ENCODE results near the gene TACC2.
"Not testable (repeated sequence)": the region's sequence is repeated elsewhere in the genome, so short reads cannot be mapped to it uniquely, and the experiment has no call there.

Gene TACC2

DNA sequence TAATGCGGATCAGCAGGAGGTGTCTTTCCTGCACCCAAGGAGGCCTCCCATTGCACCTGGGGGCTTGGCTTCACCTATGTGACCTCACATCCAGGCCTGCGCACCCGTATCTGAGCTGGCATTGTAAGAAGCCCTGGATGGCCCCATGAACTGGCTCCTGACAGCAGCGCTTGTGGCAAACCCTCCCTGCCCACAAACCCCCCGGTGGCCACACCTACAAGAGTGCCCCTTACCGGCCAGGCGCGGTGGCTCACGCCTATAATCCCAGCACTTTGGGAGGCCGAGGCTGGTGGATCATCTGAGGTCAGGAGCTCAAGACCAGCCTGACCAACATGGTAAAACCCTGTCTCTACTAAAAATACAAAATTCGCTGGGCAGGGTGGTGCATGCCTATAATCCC, 107.2 kb downstream of the TACC2 start:
- not testable (repeated sequence) for DNase-seq

DNA sequence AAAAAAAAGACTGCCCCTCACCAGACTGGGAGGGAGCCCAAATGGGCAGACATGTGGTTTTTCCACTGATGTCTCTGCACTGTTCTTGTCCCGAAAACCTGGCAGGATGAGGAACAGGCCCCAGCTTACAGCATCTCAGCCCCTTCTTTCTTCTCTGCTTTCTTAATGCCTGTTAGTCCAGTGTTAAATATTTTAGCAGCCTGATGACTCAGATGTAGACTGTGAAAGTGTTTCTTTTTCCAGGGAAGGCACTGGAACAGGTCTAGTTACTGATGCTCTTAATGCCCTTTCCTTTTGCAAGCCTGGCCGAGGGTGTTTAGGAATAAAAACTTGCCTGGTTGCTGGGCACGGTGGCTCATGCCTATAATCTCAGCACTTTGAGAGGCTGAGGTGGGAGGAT, 107.7 kb downstream of the TACC2 start:
- no peak for DNase-seq

DNA sequence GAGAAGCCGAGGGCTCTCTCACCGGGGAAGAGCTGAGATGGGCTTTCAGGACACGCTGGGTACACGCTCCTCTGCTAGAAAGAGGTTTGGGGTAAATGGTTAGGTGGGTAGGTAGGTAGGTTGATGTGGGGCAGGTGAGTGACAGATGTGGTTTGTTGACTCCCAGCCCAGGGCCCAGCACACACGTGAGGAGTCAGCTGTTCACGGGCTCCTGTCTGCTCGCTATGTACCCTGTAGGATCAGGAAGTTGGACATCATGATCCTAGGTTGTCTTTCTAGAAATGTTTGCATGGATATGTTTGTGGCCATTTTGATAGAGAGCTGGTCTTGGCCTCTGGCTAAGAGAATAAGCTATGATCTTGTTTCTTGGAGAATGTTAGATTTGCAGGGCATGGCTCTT, 109.0 kb downstream of the TACC2 start:
- DNase-seq, result no peak

DNA sequence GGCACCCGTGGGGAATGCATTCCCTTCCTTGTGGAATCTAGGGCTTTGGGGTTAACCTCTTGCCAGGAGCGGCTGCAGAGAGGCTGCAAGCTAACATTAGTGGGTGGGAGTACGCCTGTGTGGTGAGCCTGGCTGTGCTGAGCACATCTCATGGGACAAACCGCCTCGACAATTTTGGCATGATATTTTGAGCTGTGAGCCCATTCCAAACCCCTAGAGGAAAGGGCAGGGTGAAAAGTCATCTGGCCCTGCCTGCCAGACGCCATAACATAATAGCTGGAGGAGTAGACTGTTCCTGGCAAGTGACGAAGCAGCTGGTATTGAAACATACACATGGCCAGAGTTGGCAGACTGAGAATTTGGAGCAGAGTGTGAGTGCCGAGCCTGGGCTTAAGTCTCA, 110.0 kb downstream of the TACC2 start:
- no peak for DNase-seq

DNA sequence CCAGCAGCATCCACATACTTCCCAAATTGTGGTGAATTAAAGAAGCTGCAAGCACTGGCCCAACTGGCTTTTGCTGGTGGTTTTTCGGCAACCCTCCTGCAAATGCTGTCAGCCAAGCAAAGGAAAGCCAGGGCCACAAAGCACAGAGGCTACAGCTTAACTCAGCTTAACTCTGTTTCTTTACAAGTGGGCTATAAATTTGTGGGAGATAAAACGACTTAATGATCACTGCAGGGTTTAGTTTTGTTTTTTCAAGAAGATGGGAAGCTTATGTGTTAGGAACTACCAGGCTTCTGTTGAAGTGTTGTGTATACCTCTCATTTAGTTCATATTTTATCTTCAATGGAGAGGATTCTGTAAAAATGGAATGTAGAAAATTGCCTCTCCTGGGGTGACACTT, 110.6 kb downstream of the TACC2 start:
- no peak for DNase-seq

DNA sequence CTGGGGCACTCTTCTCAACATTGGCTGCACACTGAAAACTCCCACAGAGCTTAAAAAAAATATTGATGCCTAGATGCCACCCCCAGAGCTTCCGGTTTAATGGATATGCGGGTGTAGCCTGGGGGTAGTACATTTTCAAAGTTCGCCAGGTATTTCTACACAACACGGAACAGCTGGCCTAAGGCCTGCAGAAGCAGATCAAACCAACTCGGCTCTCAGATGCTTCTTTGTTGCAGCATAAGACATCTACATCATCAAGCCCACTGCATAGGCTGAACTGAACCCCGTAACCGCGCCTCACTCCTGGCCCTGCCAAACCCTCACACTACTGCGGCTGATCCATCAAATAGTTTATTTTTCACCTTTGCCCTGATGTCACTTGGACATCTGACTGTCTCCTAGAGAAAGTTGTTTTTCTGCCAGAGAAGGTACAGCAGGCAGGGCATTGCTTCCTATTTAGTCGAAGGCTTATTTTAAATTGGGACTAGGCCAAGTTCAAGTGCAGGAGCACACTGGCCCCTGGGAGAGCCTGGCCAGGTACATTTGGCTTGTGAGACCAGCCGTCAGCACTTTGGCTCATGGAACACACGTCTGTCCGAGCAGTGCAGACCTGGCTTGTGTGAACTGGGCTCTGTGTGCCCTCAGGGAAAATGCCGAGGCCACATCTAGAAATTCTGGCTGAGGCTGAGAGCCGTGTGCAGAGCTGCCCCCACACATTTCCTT, 113.3 kb downstream of the TACC2 start:
- no peak for DNase-seq

DNA sequence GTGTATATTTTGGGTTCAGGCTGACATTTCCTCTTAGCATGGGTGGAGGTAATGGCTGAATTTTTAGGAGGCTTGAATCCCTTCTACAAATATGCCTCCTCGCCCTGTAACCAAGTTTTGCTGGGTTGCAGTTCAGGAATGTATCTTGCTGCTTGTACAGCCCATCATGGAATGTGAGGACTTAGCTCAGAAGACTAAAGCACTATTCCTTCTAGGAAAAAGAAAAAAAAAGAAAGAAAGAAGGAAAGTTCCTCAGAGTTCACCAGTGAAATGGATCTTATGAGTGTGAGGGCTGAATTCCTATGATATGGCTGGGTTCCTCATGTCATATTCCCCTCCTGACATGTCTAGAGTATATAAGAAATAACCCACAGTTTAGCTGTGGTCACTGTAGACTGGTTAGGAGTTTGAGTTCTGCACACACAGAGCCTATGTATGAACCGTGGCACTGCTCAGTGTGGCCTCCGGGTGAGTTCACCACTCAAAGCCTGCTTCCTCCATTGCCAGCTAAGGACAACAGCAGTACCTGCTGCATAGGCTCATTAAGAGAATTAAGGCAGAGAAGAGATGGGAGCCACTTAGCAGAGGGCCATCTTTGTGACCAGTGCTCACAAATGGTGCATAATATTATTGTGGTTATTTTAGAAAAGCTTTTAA, 114.0 kb downstream of the TACC2 start:
- DNase-seq, result no peak

DNA sequence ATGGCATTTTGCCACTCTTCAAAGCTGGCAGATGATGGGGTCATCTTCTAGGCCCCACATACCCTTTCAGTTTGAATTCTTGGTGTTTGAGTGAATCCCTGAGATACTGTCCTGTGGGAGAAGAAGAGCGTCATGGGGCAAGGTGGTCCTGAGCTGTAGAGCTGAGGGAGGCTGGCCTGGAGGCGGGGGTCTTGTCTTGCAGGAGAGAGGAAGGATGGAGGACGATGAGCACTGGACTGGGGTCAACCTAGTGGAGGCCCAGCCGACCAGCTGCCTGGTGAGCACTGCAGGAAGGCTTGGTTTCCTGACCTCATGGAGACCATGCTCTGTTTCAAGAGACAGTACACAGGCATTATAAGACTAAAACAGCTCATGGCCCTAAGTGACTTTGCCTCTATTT, 114.6 kb downstream of the TACC2 start:
- DNase-seq, result no peak

DNA sequence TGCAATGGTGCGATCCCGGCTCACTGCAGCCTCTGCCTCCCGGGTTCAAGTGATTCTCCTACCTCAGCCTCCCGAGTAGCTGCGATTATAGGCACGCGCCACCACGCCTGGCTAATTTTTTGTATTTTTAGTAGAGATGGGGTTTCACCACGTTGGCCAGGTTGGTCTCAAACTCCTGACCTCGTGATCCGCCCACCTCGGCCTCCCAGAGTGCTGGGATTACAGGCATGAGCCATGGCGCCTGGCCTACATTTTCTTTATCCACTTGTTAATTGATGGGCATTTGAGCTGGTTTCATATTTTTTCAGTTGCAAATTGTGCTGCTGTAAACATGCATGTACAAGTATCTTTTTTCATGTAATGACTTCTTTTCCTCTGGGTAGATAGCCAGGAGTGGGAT, 119.8 kb downstream of the TACC2 start:
- DNase-seq, result not testable (repeated sequence)

DNA sequence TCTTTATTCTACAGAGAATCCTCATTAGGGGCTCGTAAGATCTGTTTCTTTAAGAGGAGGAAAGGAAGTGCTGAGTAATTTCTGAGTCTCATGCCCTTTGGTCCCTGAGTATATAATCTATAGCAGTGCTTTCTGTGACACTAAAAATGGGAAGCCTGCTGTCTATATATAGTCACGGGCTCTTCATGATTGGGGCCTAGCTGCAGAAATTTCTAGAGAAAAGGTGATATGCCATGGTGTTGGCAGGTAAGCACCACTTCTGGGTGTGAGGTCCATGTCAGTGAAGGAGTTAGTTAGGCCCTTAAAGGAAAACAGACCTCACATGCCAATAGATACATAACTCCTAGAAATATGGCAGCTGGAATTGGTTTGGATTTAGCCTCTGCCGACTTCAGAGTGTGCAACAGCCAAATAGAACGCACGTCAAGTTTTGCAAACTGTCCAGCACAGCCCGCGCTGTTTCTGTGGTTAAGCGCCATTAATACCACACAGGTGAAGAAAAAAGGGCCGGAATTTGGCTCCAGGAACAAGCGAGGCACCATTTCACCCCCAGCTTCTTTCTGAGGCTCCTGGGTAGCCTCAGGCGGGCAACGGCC, 123.2 kb downstream of the TACC2 start:
- DNase-seq, result no peak

DNA sequence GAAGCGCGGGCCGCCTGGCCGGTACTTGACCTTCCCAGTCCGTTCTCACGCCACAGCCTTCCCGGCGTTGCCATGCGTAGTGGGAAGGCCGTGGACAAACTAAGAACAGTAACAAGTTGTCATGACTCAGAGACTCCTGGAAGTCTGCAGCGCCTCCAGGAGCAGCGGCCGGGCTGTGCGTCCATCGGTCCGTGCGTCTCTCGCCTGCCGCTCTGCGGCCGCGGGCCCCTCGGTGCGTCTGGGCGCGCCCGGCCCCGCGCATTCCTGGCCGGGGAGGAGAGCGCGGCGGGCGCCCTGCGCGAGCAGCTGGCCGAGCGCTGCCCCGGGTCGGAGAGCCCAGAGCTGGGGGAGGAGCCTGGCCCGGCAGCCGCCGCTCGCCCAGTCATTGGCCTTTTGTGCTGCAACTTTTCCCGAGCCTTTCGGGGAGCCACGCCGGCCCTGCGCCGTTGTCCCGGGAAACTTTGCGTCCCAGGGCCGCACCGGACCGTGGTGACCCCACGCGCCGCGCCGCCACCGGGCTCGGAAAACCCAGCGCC, 123.7 kb downstream of the TACC2 start:
- DNase-seq, result peak; percentile 10

DNA sequence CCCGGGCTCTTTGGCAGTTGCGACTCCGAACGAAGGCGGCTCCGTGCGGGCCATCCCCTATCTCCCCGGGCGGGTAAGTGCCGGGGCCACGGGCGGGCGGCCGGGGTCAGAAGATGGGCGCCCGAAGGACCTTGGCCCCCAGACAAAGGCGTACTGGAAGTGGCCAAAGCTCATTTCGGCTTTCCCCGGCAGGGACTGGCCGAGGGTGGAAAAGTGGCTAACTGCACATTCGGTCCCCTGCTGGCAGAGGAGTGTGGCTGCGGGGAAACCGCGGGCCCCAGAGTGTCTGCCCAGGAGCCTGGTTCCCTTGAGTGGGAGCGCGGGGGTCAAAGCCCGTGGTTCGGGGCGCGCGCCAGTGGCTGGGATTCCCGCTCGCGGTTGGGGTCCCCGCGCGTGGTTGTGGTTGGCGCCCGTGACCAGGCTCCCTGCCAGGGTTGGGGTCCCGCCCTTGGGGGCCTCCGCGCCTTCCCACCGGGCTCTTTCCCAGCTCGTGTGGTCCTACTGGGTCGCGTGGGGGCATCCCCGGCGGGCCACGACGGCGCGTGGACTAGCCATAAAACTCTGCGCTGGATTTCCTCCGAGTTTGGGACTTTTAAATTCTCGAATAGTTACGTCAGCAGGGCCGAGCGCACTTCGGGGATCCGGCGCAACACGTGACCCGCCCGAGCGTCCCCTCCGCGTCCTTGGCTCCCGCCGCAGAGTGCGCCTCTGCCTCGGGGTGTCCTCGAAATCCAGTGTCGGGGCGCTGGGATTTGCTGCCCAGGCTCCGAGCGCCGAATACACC, 124.4 kb downstream of the TACC2 start:
- no peak for DNase-seq

DNA sequence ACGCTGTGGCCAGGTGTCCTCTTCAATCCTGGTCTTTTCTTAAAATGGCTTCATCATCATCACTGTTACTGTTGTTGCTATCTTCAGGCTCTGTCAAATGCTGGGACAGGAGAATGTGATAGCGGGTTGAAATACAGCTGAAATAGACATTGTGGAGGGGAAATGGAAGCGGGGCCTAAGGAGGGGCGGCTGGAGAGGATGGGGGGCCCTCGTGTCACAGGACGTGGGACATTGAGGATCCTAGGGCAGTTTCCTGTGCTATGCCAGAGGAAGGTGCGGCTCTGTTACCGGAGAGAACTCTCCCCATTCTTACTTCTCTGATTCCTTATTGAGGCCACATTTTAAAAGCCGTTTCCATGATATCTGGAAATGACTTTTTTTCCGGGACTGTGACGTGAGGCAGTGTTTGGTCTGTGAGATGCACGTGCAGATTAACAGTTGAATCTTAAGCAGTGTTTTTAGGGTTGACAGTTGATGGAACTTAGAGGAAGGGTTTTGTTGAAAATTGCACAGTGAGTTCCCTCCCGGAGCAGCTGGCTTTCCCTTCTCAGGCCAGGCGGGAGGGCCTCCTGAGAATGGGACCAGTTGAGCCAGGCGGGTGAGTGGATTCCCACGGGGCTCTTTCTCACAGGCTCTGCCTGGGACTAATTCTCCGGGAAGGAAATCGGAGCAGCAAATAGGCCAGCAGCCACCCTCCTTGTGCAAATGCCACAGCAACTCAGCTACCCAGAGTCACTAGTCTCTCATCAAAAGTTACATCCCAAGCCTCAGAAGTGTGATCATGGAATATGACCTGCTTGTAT, 125.2 kb downstream of the TACC2 start:
- DNase-seq, result no peak

DNA sequence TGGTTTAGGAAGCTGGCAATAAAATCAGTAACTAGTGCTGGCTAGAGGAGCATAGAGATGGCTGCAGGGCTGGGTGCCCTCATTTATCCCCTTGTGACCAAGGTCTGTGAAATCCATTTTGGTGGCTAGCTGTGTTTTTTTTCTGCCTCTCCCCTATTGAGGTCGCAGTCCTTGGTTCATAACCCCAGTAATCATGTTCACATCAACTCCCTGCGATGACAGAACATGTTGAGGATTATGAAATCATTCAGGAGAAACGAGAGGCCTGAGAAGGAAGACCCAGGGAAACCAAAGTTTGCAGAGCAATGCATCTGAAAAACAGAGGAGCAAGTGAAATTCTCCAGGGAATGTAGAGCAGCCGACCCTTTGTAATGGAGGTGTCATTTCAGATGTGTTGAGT, 126.9 kb downstream of the TACC2 start:
- no peak for DNase-seq

DNA sequence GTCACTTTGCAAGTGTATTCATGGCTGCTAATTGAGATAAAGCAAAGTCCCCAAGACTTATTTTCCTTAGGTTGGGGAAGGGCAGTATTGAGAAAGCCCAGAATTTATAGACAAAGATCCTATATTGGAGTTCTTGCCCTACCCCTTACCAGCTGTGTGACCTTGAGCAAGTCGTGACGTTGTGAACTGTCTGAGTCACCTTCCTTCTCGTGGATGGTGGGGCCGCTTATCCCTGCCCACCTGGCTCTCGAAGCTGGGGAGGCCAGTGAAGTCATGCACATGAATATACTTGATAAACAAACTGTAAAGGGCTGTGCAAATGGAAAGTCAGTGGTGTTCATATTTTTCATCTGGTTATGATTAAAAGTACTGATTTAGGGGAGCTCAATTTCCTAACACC, 127.4 kb downstream of the TACC2 start:
- no peak for DNase-seq

DNA sequence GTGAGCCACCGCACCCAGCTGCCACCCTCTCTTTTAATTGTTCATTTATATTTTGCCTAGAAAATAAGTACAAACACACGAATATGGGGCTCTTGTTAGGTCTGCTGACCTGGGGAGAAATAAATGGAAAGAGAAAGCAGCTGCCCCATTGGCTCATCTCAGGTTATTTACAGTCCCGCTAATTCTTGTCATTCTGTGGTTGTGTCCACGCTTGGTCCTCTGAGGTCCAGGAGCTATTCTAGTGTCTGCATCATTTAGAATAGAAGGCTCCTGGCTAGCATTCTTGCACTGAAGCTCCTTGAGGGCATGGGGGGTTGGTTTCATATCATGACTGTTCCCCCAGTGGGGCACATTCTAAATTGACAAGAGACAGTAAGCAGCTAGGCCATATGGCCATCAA, 128.5 kb downstream of the TACC2 start:
- no peak for DNase-seq

DNA sequence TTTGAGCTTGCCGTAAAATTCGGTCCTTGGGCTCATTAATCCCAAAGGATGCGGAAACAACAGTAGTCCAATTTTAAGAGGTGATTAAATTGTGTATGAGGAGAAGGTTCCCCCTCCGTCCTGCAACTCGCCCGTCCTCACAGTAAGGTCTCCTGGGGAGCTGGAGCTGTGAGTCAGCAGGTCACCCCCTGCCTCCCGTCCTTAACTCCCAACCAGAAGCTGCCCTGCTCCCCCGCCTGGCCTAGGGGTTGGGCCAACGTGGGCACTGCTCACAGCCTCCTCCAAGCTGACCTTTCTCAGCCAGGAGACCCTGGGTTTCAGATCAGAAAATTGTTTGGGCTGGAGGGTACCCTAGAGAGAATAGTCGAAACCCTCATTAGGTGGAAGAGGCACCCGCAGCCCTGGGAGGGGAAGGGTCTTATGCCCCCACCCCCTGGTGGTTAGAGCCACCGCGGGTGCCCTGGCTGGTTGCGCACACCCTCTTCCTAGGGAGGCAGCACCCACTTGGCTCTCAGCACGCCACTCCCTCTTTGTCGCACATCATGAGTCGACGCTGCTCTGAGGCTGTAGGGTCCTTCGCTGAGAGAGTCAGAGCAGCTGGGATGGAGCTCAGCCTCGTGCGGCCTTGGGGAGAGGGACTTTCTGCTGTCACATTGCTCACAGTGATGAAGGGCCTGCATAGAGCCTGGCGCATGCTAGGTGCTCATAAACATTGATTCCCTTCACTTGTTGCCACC, 131.2 kb downstream of the TACC2 start:
- no peak for DNase-seq

DNA sequence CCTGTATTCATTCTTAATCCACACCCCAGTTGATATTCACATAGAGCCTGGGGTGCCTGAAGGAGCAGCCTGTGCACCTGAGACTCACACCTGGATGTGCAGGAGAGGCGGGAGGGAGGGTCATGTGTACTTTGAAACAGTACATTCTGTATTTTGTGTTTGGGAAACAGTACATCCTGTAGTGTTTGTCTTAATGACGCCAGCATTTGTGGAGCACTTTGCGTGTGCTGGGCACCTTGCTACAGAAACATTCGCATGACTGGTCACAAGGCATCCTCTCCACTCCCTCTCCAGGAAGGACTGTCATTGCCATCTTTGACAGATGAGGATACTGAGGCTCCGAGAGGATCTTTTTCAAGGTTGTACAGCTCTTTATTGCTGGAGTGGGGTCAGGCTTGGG, 132.1 kb downstream of the TACC2 start:
- DNase-seq, result peak; percentile 63

DNA sequence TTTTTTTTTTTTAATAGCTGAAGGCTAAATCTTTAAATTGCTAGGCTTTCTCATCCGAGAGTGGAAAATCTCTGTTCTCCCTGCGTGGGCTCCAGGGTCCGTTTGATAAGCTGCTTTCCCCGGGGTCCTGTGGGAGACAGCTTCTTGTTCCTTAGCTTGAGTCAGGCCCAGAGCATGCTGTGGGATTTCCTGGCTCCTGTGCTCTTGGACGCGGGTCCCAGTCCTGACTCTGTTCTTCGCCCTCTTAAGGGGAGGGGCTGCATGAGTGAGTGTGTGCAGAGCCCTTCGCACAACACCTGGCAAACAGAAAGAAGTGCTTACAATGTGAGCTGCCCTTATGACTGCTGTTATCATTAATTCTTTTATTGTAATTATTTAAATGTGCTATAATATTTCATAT, 133.5 kb downstream of the TACC2 start:
- no peak for DNase-seq

DNA sequence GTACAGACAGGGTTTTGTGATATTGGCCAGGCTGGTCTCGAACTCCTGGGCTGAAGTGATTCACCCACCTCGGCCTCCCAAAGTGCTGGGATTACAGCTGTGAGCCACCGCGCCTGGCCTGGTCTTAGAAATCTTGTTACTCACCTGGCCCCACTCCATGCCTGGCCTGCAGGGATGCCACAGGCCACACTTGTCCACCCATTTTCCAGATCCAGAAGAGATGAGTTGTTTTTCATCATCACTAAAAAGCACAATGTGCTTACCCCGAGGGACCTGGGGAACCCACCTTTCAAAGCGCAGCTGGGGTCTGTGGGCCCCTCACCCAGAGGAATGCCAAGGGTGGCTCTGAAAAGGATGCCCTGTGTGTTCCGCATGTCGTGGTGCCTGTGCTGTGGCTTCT, 134.2 kb downstream of the TACC2 start:
- no peak for DNase-seq

DNA sequence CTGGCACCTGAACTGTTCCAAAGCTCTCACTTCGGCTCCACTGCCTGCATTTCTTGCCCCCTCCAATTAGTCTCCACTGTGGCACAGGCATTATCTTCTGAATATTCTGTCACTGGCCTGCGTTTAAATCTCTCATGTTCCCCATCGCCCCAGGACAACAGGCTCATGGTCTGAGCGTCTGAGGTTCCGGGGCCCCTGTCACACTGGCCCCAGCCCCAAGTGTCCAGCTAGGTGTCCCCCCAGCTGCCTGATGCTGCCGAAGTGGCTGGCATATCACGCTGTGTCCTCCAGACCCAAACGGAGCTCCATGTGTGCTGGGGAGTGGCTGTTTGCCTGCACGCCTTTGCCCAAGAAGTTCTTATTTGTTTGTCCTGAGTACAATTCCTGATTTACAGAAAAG, 135.4 kb downstream of the TACC2 start:
- DNase-seq, result no peak

DNA sequence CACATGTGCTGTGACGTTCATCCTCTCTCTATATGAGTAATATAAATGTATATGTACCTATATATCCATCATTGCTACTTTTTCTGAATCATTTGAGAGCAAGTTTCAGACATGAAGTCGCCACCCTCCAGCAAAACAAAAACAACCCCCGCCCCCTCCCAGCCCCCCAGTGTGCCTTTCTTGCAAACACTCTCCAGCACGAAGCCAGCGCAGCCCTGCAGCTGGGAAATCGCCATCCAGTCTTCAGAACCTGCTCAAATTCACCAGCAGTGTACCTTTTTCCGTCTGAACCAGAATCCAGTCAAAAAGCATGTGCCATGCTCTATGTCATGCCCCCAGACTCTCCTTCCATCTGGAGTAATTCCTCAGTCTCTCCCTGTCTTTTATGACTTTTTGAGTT, 135.8 kb downstream of the TACC2 start:
- no peak for DNase-seq

Data from NCI-H345 (cell line).